Kidney (tissue), 14 donors: Measurements from ENCODE around the gene LMNA. TPM values are rescaled to one million over a fixed set of nuclear protein-coding genes. Genes with fewer than 3 reads are reported as not detected.

Source experiments
- DNase-seq, 5 donors: peaks; one replicate each; pipeline ENCODE4 v3.0.0-alpha.2; 2013 to 2020
- FAIRE-seq: peaks from 2 replicates; lab custom pipeline; 2012; peaks lifted over from hg19 to GRCh38; lab: Jason Lieb, UNC
- H3K27ac ChIP-seq, 2 donors: one replicate each; pipeline ENCODE4 v1.7.0; 2013; ENCODE audit warnings: low read depth in 2 of 2, low read length in 2 of 2, inconsistent platforms in 1 of 2
- H3K27me3 ChIP-seq: one replicate; pipeline ENCODE4 v1.7.1; 2013; ENCODE audit warnings: low read length, inconsistent platforms; ENCODE audit not compliant: control insufficient read depth, insufficient read depth
- H3K36me3 ChIP-seq, 3 donors: one replicate each; pipeline versions ENCODE4 v1.7.0 to v1.7.1; 2013; ENCODE audit warnings: low read length in 3 of 3, control low read depth in 1 of 3, inconsistent platforms in 1 of 3; ENCODE audit not compliant: insufficient read depth in 3 of 3, control insufficient read depth in 2 of 3
- H3K4me1 ChIP-seq, 3 donors: one replicate each; pipeline versions ENCODE4 v1.7.0 to v1.7.1; 2013; ENCODE audit warnings: low read length in 3 of 3, inconsistent platforms in 1 of 3, low read depth in 1 of 3; ENCODE audit not compliant: control insufficient read depth in 2 of 3, insufficient read depth in 2 of 3
- H3K4me3 ChIP-seq, 3 donors: one replicate each; pipeline versions ENCODE4 v1.7.0 to v1.8.1; 2013; ENCODE audit warnings: low read length in 3 of 3, control low read depth in 1 of 3, inconsistent platforms in 1 of 3
- H3K9ac ChIP-seq, 3 donors: one replicate each; pipeline versions ENCODE4 v1.7.0 to v1.7.1; 2013; ENCODE audit warnings: low read length in 3 of 3, control low read depth in 1 of 3, inconsistent platforms in 1 of 3
- H3K9me3 ChIP-seq, 3 donors: one replicate each; pipeline versions ENCODE4 v1.7.0 to v1.7.1; 2013; ENCODE audit warnings: low read length in 3 of 3, control low read depth in 1 of 3, inconsistent platforms in 1 of 3; ENCODE audit not compliant: control insufficient read depth in 2 of 3, insufficient read depth in 1 of 3
- CTCF ChIP-seq: IDR thresholded peaks from 3 replicates; pipeline ENCODE4 v1.5.1; 2012; ENCODE audit warnings: mild to moderate bottlenecking, moderate library complexity, borderline replicate concordance; ENCODE audit not compliant: insufficient read depth; ENCODE audit errors: extremely low read depth
- intact Hi-C: fragments of 100-400 bp; cut with DNase I; formaldehyde crosslinking; loops from one replicate; pipeline ENCODE4 v1.11.1; 2022
- polyA plus RNA-seq: library from polyadenylated mRNA; stranded (reverse); fragments of 350-450 nt; fragmentation: Illumina TruSeq; extraction: RNeasy Lipid Tissue Mini Kit (QIAGEN cat#74804); gene quantifications from one replicate; pipeline ENCODE4 v1.2.3, GENCODE V29; 2014; ENCODE audit warnings: low read depth, low replicate concordance; ENCODE audit not compliant: insufficient read depth
- total RNA-seq: library from RNA; stranded (reverse); fragmentation: NEBNext Ultra II Directional; extraction: Animal tissue kit (Norgen Biotek cat#: 25700); gene quantifications from one replicate; pipeline ENCODE4 v1.2.1, GENCODE V29; 2021
- donor health status: control.
- donor health status: control.
- donor health status: control.
- donor health status: control.
- donor health status: control.
- donor health status: DM: yes; HTN: yes; CAD: no.
- donor health status: Normal renal cell carcinoma (clear cell type).

Gene LMNA
- total and polyA plus RNA-seq, 2 donors from 2014 or later: 145 to 384 TPM

GRCh38 chr1:156081917-156082308 is 32.6 kb upstream of the LMNA start:
- Histone ChIP-seq H3K27me3 (no peaks in the 10 kb centered on the region), H3K36me3 (no peaks in the 10 kb centered on the region), H3K4me1 (peaks cover 0 to 10% (median 4%) of the 10 kb centered on the region in 3 donors), H3K4me3 (peak overlapping the region; percentile 68 to 81 (median 78)), H3K9ac (peak overlapping the region in 2 of 3 donors; percentile 61 to 66), H3K27ac (no peak overlapping the region), H3K9me3 (no peaks in the 10 kb centered on the region)
- no peak for TF ChIP-seq CTCF
- FAIRE-seq (no peak), DNase-seq (peak in 2 of 5 donors; percentile 87 to 92)
- intact Hi-C loops: no loop called here

GRCh38 chr1:156082309-156083091 is 32.0 kb upstream of the LMNA start, which contains the start of gene MEX3A:
Gene MEX3A, minus strand, starts transcription at chr1:156082465. Its CDS starts 467 bp downstream, at chr1:156081998.
- TF ChIP-seq CTCF: no peak
- H3K36me3 ChIP-seq: no peaks in the 10 kb centered on the region
- no peaks in the 10 kb centered on the region for H3K9me3 ChIP-seq
- no peak within 1 kb of the TSS for H3K27ac ChIP-seq
- no peaks in the 10 kb centered on the region for H3K27me3 ChIP-seq
- H3K4me3 ChIP-seq: peak within 1 kb of the TSS; percentile 68 to 81 (median 78)
- H3K9ac ChIP-seq: peak within 1 kb of the TSS in 2 of 3 donors; percentile 61 to 66
- peaks cover 0 to 6% (median 4%) of the 10 kb centered on the region in 3 donors for H3K4me1 ChIP-seq
- intact Hi-C loops: no loop called here
- peak; percentile 87 to 97 (median 96) for DNase-seq
- no peak for FAIRE-seq

GRCh38 chr1:156083800-156084790 is 30.4 kb upstream of the LMNA start:
- no peak for TF ChIP-seq CTCF
- H3K9me3 ChIP-seq: no peaks in the 10 kb centered on the region
- DNase-seq (peak in 2 of 5 donors; percentile 49 to 60), FAIRE-seq (no peak)
- H3K27ac ChIP-seq: no peak overlapping the region
- H3K4me3 ChIP-seq: no peak overlapping the region
- H3K4me1 ChIP-seq: peaks cover 0 to 6% (median 4%) of the 10 kb centered on the region in 3 donors
- no peaks in the 10 kb centered on the region for H3K27me3 ChIP-seq
- intact Hi-C loops: no loop called here
- H3K36me3 ChIP-seq: no peaks in the 10 kb centered on the region
- no peak overlapping the region for H3K9ac ChIP-seq
